ENCODE data around the gene TARS1.

GRCh38 chr5:33501260-33501659 lies 60.5 kb downstream of the TARS1 start:
- TF ChIP-seq CTCF (IDR thresholded peaks at IDR 0.05) (no peak), POLR2A (IDR thresholded peaks at IDR 0.05) (no peak)
